Mesothelial cell of epicardium (in vitro differentiated cells): ENCODE results near the gene EEF1AKMT4. TPM values are rescaled to one million over a fixed set of nuclear protein-coding genes. Genes with fewer than 3 reads are reported as not detected.

Experiments
- DNase-seq, 2 experiments: peaks; one replicate each; pipeline ENCODE4 v3.0.0; 2021; ENCODE audit warnings: low spot score in 2 of 2; ENCODE audit not compliant: unreplicated experiment in 2 of 2
- H3K27ac Mint-ChIP-seq: 2 replicates; pipeline ENCODE4 v1.8.0; 2021; ENCODE audit warnings: mixed read lengths
- H3K27me3 Mint-ChIP-seq: 2 replicates; pipeline ENCODE4 v1.8.0; 2021; ENCODE audit warnings: low read depth, mixed read lengths
- H3K36me3 Mint-ChIP-seq: 2 replicates; pipeline ENCODE4 v1.8.0; 2021; ENCODE audit warnings: mixed read lengths
- H3K4me1 Mint-ChIP-seq: 2 replicates; pipeline ENCODE4 v1.8.0; 2021; ENCODE audit warnings: mixed read lengths
- H3K4me3 Mint-ChIP-seq: 2 replicates; pipeline ENCODE4 v1.8.0; 2021; ENCODE audit warnings: mild to moderate bottlenecking, moderate library complexity, mixed read lengths
- H3K9me3 Mint-ChIP-seq: 2 replicates; pipeline ENCODE4 v1.8.0; 2021; ENCODE audit warnings: mixed read lengths
- total RNA-seq: library from RNA; stranded (reverse); gene quantifications from 3 replicates; pipeline ENCODE4 v1.2.1, GENCODE V29; 2021
- TF ChIP-seq, protein P1 (sequence below): fragments of 200-600 bp; sonication (generic); IDR thresholded peaks from one replicate; pipeline ENCODE4 v1.5.0; 2021; ENCODE audit warnings: antibody characterized with exemption; ENCODE audit not compliant: unreplicated experiment

EEF1AKMT4 gene
- total RNA-seq, 1 donor from 2014 or later: 4.9 TPM

DNA sequence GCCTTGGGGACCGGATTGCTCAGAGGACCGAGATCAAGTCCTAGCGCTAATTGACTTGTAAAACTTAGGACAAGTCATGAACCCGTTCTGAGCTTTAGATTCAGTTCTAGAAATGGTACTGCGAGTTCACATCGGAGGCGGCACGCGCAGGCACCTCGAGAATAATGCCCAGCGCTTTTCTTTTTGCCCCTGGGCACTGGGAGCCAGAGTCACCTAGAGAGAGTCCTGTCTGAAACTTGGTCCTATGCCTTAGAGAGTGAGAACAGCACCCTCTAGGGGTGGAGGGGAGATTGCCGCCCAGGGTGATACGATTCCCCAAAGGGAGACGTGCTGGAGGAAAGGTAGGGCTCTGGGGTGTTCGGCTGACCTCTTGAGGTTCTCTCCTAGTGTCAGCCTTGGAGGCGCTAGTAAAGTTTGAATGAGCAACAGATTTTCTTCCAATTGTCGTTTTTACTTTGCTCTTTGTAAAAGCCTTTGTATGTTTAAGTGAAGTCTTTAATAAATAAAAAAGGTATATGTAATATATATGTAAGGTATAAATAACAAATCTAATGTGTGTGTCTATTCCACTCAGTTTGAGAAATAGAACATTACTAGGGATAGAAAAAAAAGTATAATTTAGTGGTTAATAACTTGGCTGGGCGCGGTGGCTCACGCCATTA, 826 bp downstream of the EEF1AKMT4 start:
- TF ChIP-seq, protein P1, sequence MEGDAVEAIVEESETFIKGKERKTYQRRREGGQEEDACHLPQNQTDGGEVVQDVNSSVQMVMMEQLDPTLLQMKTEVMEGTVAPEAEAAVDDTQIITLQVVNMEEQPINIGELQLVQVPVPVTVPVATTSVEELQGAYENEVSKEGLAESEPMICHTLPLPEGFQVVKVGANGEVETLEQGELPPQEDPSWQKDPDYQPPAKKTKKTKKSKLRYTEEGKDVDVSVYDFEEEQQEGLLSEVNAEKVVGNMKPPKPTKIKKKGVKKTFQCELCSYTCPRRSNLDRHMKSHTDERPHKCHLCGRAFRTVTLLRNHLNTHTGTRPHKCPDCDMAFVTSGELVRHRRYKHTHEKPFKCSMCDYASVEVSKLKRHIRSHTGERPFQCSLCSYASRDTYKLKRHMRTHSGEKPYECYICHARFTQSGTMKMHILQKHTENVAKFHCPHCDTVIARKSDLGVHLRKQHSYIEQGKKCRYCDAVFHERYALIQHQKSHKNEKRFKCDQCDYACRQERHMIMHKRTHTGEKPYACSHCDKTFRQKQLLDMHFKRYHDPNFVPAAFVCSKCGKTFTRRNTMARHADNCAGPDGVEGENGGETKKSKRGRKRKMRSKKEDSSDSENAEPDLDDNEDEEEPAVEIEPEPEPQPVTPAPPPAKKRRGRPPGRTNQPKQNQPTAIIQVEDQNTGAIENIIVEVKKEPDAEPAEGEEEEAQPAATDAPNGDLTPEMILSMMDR: peak; percentile 75
- peaks cover 9% of the 10 kb centered on the region for H3K4me1 Mint-ChIP-seq
- no peaks in the 10 kb centered on the region for H3K27me3 Mint-ChIP-seq
- H3K36me3 Mint-ChIP-seq: no peaks in the 10 kb centered on the region
- H3K27ac Mint-ChIP-seq: peak overlapping the region; percentile 98
- H3K9me3 Mint-ChIP-seq: no peaks in the 10 kb centered on the region
- peak overlapping the region; percentile 97 for H3K4me3 Mint-ChIP-seq
- peak; percentile 60 to 91 for DNase-seq

DNA sequence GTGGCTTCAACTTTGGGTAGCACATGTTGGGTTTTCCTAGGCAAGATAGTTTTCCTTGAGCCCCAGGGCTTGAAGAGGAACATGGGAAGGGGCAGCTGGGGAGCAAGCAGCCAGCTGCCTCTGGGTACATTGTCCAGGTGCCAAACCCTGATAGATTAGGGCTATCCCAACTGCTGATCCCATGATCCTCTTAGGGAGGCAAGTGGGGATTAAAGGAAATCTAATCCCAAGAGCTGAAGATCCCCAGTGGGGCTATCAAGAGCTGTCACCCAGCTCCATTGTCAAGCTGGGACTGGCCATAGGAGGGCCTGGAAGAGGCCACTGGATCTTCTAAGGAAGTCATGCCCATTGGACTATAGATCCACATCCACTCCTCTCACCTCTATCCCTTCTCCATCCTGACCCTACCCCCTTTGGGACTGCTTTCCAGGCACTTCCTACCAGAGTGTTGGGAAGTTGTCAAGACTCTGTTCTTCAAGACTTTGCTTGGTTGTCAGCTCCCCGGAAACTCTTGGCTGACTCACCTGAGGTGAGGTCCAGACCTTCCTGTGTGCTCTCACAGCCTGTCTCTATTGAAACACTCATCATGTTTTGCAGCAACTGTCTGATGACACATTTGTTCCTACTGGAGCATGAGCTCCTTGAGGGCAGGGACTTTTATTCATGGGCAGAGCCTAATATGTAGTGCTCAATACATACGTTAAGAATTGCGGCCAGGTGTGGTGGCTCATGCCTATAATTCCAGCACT, 6.0 kb downstream of the EEF1AKMT4 start:
- peaks cover 35% of the 10 kb centered on the region for H3K27me3 Mint-ChIP-seq
- no peak overlapping the region for H3K4me3 Mint-ChIP-seq
- no peak for DNase-seq
- H3K9me3 Mint-ChIP-seq: no peaks in the 10 kb centered on the region
- no peak overlapping the region for H3K27ac Mint-ChIP-seq
- peaks cover 14% of the 10 kb centered on the region for H3K36me3 Mint-ChIP-seq
- TF ChIP-seq, protein P1: no peak
- H3K4me1 Mint-ChIP-seq: peaks cover 4% of the 10 kb centered on the region

DNA sequence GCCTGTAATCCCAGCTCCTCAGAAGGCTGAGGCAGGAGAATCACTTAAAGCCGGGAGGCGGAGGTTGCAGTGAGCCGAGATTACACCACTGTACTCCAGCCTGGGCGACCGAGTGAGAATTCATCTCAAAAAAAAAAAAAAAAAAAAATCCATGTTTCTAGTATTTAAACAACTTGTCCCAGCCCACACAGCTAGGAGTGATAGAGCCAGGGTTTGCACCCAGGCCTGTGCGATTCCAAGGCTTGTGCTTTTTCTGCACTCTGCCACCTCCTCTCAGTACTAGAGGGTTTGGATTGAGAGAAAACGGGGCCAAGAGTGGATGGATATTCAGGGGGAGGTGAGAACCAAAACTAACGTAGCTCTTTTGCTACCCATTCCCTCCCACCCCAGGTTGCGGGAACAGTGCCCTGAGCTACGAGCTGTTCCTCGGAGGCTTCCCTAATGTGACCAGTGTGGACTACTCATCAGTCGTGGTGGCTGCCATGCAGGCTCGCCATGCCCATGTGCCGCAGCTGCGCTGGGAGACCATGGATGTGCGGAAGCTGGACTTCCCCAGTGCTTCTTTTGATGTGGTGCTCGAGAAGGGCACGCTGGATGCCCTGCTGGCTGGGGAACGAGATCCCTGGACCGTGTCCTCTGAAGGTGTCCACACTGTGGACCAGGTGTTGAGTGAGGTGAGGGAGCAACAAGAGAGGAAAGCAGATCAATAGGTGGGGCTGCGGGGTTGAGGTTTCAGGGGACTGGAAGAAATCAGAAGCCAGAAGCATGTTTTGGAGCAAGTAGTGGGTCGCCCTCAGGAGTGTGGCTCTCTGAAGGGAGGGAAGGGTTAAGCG, 7.8 kb downstream of the EEF1AKMT4 start:
- H3K4me3 Mint-ChIP-seq: no peak overlapping the region
- peaks cover 13% of the 10 kb centered on the region for H3K4me1 Mint-ChIP-seq
- peaks cover 51% of the 10 kb centered on the region for H3K27me3 Mint-ChIP-seq
- TF ChIP-seq, protein P1: no peak
- DNase-seq: no peak
- no peak overlapping the region for H3K27ac Mint-ChIP-seq
- no peaks in the 10 kb centered on the region for H3K9me3 Mint-ChIP-seq
- H3K36me3 Mint-ChIP-seq: peaks cover 14% of the 10 kb centered on the region

DNA sequence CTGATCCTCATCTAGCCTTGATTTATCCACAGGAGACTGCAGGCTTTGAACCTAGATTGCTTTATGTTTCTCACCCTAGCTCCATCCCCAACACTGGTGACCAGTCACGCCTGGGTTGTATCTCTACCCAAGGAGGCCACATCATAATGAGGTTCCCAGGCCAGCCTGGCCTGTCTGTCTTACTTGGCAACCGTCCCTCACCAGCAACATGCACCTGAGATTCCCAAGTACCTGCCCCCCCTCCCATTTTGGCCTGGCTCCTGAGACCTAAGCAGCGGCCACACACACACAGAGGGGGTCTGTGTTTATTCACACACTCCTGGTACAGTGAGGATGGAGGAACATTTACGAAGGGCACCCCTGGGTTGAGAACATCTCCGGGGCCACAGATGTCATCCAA, 9.5 kb downstream of the EEF1AKMT4 start:
- peaks cover 15% of the 10 kb centered on the region for H3K4me1 Mint-ChIP-seq
- DNase-seq: no peak
- no peak overlapping the region for H3K27ac Mint-ChIP-seq
- H3K9me3 Mint-ChIP-seq: no peaks in the 10 kb centered on the region
- TF ChIP-seq, protein P1: no peak
- peak overlapping the region; percentile 43 for H3K4me3 Mint-ChIP-seq
- peaks cover 64% of the 10 kb centered on the region for H3K27me3 Mint-ChIP-seq
- peaks cover 14% of the 10 kb centered on the region for H3K36me3 Mint-ChIP-seq

DNA sequence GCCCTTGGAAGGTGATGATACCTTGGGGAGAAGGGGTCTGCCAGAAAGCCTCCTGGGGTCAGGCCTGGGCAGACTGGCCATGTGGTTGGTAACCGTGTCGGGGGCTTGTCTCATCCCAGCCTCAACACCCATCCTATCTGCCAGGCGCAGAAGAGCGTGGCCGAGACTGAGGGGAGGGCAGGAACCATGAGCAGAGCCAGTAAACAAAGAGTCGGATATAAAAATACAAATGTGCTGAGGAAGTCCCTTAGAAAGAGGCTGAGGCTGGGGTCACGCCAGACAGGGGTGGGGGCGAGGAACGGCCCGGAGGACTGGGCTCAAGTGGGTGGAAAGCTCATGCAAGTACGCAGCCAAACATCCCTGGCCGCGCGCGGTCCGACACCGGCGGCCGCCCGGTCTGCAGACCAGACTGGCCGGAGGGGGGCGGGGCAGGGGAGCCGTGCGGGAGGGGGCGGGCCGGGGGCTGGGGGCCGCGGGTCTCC, 10.0 kb downstream of the EEF1AKMT4 start:
- peaks cover 14% of the 10 kb centered on the region for H3K36me3 Mint-ChIP-seq
- H3K9me3 Mint-ChIP-seq: no peaks in the 10 kb centered on the region
- TF ChIP-seq, protein P1: no peak
- H3K4me3 Mint-ChIP-seq: peak overlapping the region; percentile 43
- peaks cover 69% of the 10 kb centered on the region for H3K27me3 Mint-ChIP-seq
- no peak overlapping the region for H3K27ac Mint-ChIP-seq
- DNase-seq: no peak
- H3K4me1 Mint-ChIP-seq: peaks cover 15% of the 10 kb centered on the region
